Stimulated activated CD8-positive, alpha-beta memory T cell treated with anti-CD3 and anti-CD28 coated beads, Interleukin-7, amount 100 ng/mL, for 1 hour (primary cell): ENCODE data around the gene KLK2.

Source experiments
- DNase-seq, 2 donors: peaks; one replicate each; pipeline ENCODE4 v3.0.0-alpha.2; 2020; ENCODE audit warnings: low read depth in 2 of 2

KLK2 gene

DNA sequence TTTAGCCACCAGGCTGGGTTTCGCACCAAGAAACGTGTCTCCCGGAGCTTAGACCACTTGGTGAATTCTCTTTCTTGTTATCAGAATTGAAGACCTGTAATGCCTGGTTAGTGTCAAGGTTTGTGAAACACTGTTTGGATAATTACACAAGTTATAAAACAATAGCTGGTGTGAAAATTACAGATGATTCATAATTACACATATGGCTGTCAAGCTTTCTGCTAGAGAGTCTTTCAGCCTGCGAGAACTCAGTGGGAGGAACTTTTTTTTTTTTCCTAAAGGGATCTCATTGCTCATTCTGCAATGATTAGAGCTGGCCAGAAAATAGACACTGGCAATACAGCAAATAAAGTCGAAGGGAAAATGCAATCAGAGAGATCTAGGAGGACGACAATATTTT lies 51.3 kb downstream of the KLK2 start:
- DNase-seq, result no peak

DNA sequence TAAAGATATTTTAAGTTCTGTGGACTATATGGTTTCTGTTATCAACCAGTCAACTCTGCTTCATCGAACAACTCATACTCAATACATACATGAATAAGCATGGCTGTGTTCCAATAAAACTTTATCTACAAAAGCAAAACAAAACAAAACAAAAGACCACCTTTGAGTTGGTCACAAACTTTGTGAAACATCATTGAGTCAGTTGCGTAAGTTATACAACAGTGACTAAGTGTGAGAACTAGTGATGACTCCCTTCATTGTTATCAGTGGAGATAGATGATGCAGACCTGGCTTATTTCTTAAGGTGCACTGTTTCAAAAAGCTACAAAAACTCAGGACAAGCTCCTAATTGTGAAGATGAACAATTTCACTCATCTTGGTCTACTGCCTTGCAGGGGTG lies 52.5 kb downstream of the KLK2 start:
- no peak for DNase-seq

DNA sequence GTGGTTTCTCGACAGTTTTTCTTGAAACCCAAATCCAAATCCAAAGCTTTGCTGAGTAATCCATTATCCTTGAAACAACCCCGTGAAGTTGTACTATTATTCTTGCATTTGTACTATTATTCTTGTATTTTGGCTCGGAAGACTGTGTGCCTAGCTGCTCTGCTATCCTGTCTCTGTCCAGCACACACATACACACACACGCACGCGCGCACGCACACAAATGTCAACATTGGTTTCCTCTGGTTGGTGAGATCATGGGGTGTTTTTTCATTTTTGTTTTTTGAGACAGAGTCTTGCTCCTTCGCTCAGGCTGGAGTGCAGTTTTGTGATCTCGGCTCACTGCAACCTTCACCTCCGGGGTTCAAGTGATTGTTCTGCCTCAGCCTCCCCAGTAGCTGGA lies 52.9 kb downstream of the KLK2 start:
- DNase-seq, result no peak

DNA sequence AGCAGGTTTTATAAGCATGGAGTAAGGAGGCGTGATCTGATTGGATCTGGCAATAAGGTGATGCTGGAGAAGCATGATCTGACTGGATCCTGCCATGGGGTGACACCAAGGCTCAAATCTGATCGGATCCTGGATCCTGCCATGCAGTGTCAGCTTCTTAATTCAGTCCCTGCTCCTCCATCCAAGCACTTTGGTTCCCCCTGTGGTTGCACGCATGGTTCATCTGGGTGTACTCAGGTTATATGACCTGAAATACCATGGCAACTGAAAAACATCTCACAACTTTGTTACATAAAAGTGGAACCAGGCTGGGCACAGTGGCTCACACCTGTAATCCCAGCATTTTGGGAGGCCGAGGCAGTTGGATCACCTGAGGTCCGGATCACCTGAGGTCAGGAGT lies 55.6 kb downstream of the KLK2 start:
- no peak for DNase-seq
